Measurements from ENCODE around the gene DDR2.

Gene DDR2

GRCh38 chr1:162674034-162674608 lies 41.9 kb downstream of the DDR2 start:
- no peak for DNase-seq

GRCh38 chr1:162676087-162676486 lies 43.8 kb downstream of the DDR2 start:
- DNase-seq: no peak

GRCh38 chr1:162676750-162677149 lies 44.5 kb downstream of the DDR2 start:
- no peak for DNase-seq

GRCh38 chr1:162677607-162678371 lies 45.5 kb downstream of the DDR2 start:
- DNase-seq: no peak

GRCh38 chr1:162678439-162678838 lies 46.2 kb downstream of the DDR2 start:
- DNase-seq: no peak

- DNase-seq: no peak
Observed at GRCh38 chr1:162679298-162679697, 47.0 kb downstream of the DDR2 start.

- DNase-seq: no peak
Observed at GRCh38 chr1:162680419-162681121, 48.3 kb downstream of the DDR2 start.

GRCh38 chr1:162681122-162681436 lies 48.8 kb downstream of the DDR2 start:
- no peak for DNase-seq

GRCh38 chr1:162682013-162682419 lies 49.8 kb downstream of the DDR2 start:
- DNase-seq: no peak

GRCh38 chr1:162687870-162688269 lies 55.6 kb downstream of the DDR2 start:
- DNase-seq: no peak

- no peak for DNase-seq
Observed at GRCh38 chr1:162688521-162688920, 56.3 kb downstream of the DDR2 start.

GRCh38 chr1:162688931-162689330 lies 56.7 kb downstream of the DDR2 start:
- DNase-seq: no peak

GRCh38 chr1:162689745-162690671 lies 57.7 kb downstream of the DDR2 start:
- no peak for DNase-seq

GRCh38 chr1:162690672-162691434 lies 58.6 kb downstream of the DDR2 start:
- DNase-seq: no peak

GRCh38 chr1:162691999-162692575 lies 59.8 kb downstream of the DDR2 start:
- DNase-seq: no peak

GRCh38 chr1:162694911-162695310 lies 62.6 kb downstream of the DDR2 start:
- no peak for DNase-seq

- DNase-seq: no peak
Observed at GRCh38 chr1:162695687-162696086, 63.4 kb downstream of the DDR2 start.

- no peak for DNase-seq
Observed at GRCh38 chr1:162696286-162696862, 64.1 kb downstream of the DDR2 start.

- no peak for DNase-seq
Observed at GRCh38 chr1:162697140-162697895, 65.1 kb downstream of the DDR2 start.

- no peak for DNase-seq
Observed at GRCh38 chr1:162699366-162699765, 67.1 kb downstream of the DDR2 start.

- DNase-seq: no peak
Observed at GRCh38 chr1:162700131-162700530, 67.9 kb downstream of the DDR2 start.

All from GDM1 (cell line).